Neutrophil (primary cell): ENCODE measurements around the gene ABAT.

Experiments used
- H3K27ac ChIP-seq: fragments of 200-600 bp; sonication (generic); 2 replicates; pipeline ENCODE4 v1.5.1; 2016; ENCODE audit warnings: mild to moderate bottlenecking, moderate library complexity
- H3K27me3 ChIP-seq: fragments of 200-600 bp; sonication (generic); 2 replicates; pipeline ENCODE4 v1.6.0; 2016; ENCODE audit warnings: mild to moderate bottlenecking
- H3K36me3 ChIP-seq: fragments of 200-600 bp; sonication (generic); 2 replicates; pipeline ENCODE4 v1.5.1; 2017
- H3K4me1 ChIP-seq, 2 experiments: fragments of 200-600 bp in 1 of 2; sonication (generic) in 1 of 2; 1 replicate in 1 of 2; 2 replicates in 1 of 2; pipeline versions ENCODE4 v1.5.1 to v1.6.1; 2013 to 2016; ENCODE audit warnings: low read depth in 1 of 2, low read length in 1 of 2, mild to moderate bottlenecking in 1 of 2, moderate library complexity in 1 of 2; ENCODE audit not compliant: control insufficient read depth in 1 of 2, insufficient read depth in 1 of 2
- H3K4me3 ChIP-seq, 2 experiments: fragments of 200-600 bp in 1 of 2; sonication (generic) in 1 of 2; 1 replicate in 1 of 2; 2 replicates in 1 of 2; pipeline ENCODE4 v1.5.1; 2013 to 2016; ENCODE audit warnings: low read depth in 1 of 2, low read length in 1 of 2, mild to moderate bottlenecking in 1 of 2, moderate library complexity in 1 of 2
- H3K9me3 ChIP-seq: fragments of 200-600 bp; sonication (generic); 2 replicates; pipeline ENCODE4 v1.5.1; 2016
- CTCF ChIP-seq: fragments of 200-600 bp; sonication (generic); IDR thresholded peaks from 2 replicates; pipeline ENCODE4 v1.5.1; 2016; ENCODE audit warnings: antibody characterized with exemption

The ABAT gene

GRCh38 chr16:8736123-8736668, 61.8 kb downstream of the ABAT start:
- TF ChIP-seq CTCF = no peak
- Histone ChIP-seq H3K4me3 (no peak overlapping the region), H3K36me3 (peaks cover 5% of the 10 kb centered on the region), H3K27ac (no peak overlapping the region), H3K27me3 (no peaks in the 10 kb centered on the region), H3K9me3 (no peaks in the 10 kb centered on the region), H3K4me1 (peaks cover 0 to 5% of the 10 kb centered on the region in 2 experiments)

DNA sequence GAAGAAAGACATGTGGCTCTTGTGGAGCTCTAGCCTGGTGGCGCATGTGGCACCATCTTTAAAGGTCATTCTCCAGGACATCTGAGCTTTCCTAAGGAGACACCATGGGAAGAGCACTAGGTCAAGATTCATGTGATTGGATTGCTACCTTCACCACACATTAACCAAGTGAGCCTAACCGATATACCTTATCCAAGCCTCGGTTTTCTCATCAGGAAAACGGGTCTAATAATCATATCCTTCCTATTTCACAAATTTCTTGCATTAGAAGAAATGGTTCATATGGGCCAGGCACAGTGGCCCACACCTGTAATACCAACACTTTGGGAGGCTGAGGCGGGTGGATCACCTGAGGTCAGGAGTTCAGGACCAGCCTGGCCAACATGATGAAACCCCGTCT, 64.7 kb downstream of the ABAT start:
- Histone ChIP-seq H3K27me3 (no peaks in the 10 kb centered on the region), H3K4me3 (no peak overlapping the region), H3K27ac (no peak overlapping the region), H3K9me3 (no peaks in the 10 kb centered on the region), H3K36me3 (peaks cover 5% of the 10 kb centered on the region), H3K4me1 (no peaks in the 10 kb centered on the region)
- TF ChIP-seq CTCF = no peak

GRCh38 chr16:8739989-8740704, 65.7 kb downstream of the ABAT start:
- Histone ChIP-seq H3K9me3 (no peaks in the 10 kb centered on the region), H3K36me3 (peaks cover 5% of the 10 kb centered on the region), H3K4me1 (no peaks in the 10 kb centered on the region), H3K27ac (no peak overlapping the region), H3K4me3 (no peak overlapping the region), H3K27me3 (no peaks in the 10 kb centered on the region)
- TF ChIP-seq CTCF = no peak

- no peaks in the 10 kb centered on the region for H3K4me1 ChIP-seq
- no peaks in the 10 kb centered on the region for H3K27me3 ChIP-seq
- no peak for TF ChIP-seq CTCF
- peaks cover 5% of the 10 kb centered on the region for H3K36me3 ChIP-seq
- no peak overlapping the region for H3K27ac ChIP-seq
- H3K9me3 ChIP-seq = no peaks in the 10 kb centered on the region
- no peak overlapping the region for H3K4me3 ChIP-seq
Measured at GRCh38 chr16:8740775-8741355, 66.4 kb downstream of the ABAT start.

DNA sequence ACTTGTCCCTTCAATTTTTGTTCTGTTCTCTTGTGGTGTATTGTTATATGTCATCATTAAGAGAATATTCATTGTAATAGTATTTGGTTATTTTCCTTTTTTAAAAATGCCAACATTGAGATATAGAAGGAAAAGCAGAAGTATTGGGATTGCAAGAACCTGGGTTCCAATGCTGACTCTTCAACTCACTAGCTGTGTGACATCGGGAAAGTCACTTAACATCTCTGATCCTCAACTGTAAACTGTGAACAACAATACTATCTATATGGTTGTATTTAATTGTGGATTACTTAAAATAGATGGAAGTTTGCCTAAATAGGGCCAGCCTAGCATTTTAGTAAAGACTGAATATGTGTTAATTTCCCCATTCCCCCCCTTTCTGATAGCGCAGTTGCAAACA, 67.2 kb downstream of the ABAT start:
- H3K9me3 ChIP-seq = no peaks in the 10 kb centered on the region
- no peaks in the 10 kb centered on the region for H3K4me1 ChIP-seq
- H3K27ac ChIP-seq = no peak overlapping the region
- H3K36me3 ChIP-seq = peaks cover 3% of the 10 kb centered on the region
- no peak for TF ChIP-seq CTCF
- H3K27me3 ChIP-seq = no peaks in the 10 kb centered on the region
- H3K4me3 ChIP-seq = no peak overlapping the region
